Measurements from ENCODE around the gene XXYLT1.

DNA sequence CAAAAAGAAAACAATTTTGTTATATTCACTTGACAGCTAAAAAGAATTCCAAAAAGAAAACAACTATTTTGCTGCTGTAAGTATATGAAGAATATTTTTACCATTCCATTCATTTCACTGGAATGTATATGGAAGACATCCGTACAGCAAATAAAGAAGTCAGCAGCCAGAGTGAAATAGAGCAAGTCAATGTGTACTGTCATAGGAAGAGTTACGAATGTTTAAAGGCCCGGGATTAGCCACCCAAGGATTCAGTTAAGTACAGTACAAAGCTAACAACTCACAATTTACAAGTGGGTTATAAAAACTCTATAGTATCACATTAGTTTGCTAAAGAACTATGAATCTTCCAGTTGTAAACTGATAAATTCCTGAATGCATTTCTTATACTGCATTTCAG, 14.4 kb upstream of the XXYLT1 start:
- no peak for TF ChIP-seq CC2D1A (IDR thresholded peaks at IDR 0.05)
- TF ChIP-seq, protein P1, sequence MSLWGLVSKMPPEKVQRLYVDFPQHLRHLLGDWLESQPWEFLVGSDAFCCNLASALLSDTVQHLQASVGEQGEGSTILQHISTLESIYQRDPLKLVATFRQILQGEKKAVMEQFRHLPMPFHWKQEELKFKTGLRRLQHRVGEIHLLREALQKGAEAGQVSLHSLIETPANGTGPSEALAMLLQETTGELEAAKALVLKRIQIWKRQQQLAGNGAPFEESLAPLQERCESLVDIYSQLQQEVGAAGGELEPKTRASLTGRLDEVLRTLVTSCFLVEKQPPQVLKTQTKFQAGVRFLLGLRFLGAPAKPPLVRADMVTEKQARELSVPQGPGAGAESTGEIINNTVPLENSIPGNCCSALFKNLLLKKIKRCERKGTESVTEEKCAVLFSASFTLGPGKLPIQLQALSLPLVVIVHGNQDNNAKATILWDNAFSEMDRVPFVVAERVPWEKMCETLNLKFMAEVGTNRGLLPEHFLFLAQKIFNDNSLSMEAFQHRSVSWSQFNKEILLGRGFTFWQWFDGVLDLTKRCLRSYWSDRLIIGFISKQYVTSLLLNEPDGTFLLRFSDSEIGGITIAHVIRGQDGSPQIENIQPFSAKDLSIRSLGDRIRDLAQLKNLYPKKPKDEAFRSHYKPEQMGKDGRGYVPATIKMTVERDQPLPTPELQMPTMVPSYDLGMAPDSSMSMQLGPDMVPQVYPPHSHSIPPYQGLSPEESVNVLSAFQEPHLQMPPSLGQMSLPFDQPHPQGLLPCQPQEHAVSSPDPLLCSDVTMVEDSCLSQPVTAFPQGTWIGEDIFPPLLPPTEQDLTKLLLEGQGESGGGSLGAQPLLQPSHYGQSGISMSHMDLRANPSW (CRISPR knock-in tag; IDR thresholded peaks at IDR 0.05) = no peak
- TF ChIP-seq ZNF146 (CRISPR knock-in tag; IDR thresholded peaks at IDR 0.05; ENCODE audit: unreplicated experiment) = no peak
- TF ChIP-seq, protein P2, sequence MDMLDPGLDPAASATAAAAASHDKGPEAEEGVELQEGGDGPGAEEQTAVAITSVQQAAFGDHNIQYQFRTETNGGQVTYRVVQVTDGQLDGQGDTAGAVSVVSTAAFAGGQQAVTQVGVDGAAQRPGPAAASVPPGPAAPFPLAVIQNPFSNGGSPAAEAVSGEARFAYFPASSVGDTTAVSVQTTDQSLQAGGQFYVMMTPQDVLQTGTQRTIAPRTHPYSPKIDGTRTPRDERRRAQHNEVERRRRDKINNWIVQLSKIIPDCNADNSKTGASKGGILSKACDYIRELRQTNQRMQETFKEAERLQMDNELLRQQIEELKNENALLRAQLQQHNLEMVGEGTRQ (CRISPR knock-in tag; IDR thresholded peaks at IDR 0.05) = no peak
- TF ChIP-seq, protein P3, sequence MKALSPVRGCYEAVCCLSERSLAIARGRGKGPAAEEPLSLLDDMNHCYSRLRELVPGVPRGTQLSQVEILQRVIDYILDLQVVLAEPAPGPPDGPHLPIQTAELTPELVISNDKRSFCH (CRISPR knock-in tag; IDR thresholded peaks at IDR 0.05) = no peak
- TF ChIP-seq, protein P3 (tag; IDR thresholded peaks at IDR 0.05) = no peak

All from K562 (cell line).